Neural progenitor cell (in vitro differentiated cells): ENCODE data around the gene ZNF619. TPM values are rescaled to one million over a fixed set of nuclear protein-coding genes. Genes with fewer than 3 reads are reported as not detected.

Experiments
- DNase-seq: peaks from one replicate; pipeline ENCODE4 v3.0.0-alpha.2; 2016; ENCODE audit warnings: low spot score
- H2AFZ ChIP-seq: fragments of 200-600 bp; sonication (generic); replicated peaks from 2 replicates; pipeline ENCODE4 v1.6.1; 2016; ENCODE audit warnings: antibody characterized with exemption
- H3F3A ChIP-seq: fragments of 200-600 bp; sonication (generic); 2 replicates; pipeline ENCODE4 v1.6.1; 2016; ENCODE audit warnings: antibody characterized with exemption, low read depth
- H3K27ac ChIP-seq: fragments of 200-600 bp; sonication (generic); 2 replicates; pipeline ENCODE4 v1.5.1; 2016; ENCODE audit warnings: mild to moderate bottlenecking
- H3K27me3 ChIP-seq: fragments of 200-600 bp; sonication (generic); 2 replicates; pipeline ENCODE4 v1.6.1; 2016; ENCODE audit warnings: mild to moderate bottlenecking, moderate library complexity
- H3K36me3 ChIP-seq: fragments of 200-600 bp; sonication (generic); 2 replicates; pipeline ENCODE4 v1.5.1; 2016
- H3K4me1 ChIP-seq: fragments of 200-600 bp; sonication (generic); 2 replicates; pipeline ENCODE4 v1.6.1; 2016; ENCODE audit warnings: mixed run types
- H3K4me2 ChIP-seq: fragments of 200-600 bp; sonication (generic); 2 replicates; pipeline ENCODE4 v1.6.1; 2016
- H3K4me3 ChIP-seq: fragments of 200-600 bp; sonication (generic); 2 replicates; pipeline ENCODE4 v1.5.1; 2016
- H3K79me2 ChIP-seq: fragments of 200-600 bp; sonication (generic); 2 replicates; pipeline ENCODE4 v1.6.1; 2016; ENCODE audit warnings: low read depth
- H3K9ac ChIP-seq: fragments of 200-600 bp; sonication (generic); 2 replicates; pipeline ENCODE4 v1.6.1; 2016
- H3K9me3 ChIP-seq: fragments of 200-600 bp; sonication (generic); 2 replicates; pipeline ENCODE4 v1.5.1; 2016; ENCODE audit warnings: low read depth
- H4K20me1 ChIP-seq: fragments of 200-600 bp; sonication (generic); 2 replicates; pipeline ENCODE4 v1.6.1; 2016; ENCODE audit warnings: low read depth
- H3K27ac Mint-ChIP-seq: 3 replicates; pipeline ENCODE4 v1.8.0; 2021; ENCODE audit warnings: mixed read lengths
- H3K27me3 Mint-ChIP-seq: 2 replicates; pipeline ENCODE4 v1.8.0; 2022; ENCODE audit warnings: low read depth, mild to moderate bottlenecking, inconsistent platforms, moderate library complexity, mixed read lengths; ENCODE audit not compliant: insufficient read depth
- H3K36me3 Mint-ChIP-seq: 3 replicates; pipeline ENCODE4 v1.8.0; 2021; ENCODE audit warnings: mixed read lengths
- H3K4me1 Mint-ChIP-seq: 3 replicates; pipeline ENCODE4 v1.8.0; 2021; ENCODE audit warnings: mixed read lengths
- H3K4me3 Mint-ChIP-seq: 3 replicates; pipeline ENCODE4 v1.8.0; 2021; ENCODE audit warnings: mild to moderate bottlenecking, moderate library complexity, mixed read lengths
- H3K9me3 Mint-ChIP-seq: 3 replicates; pipeline ENCODE4 v1.8.0; 2020; ENCODE audit warnings: mixed read lengths
- CTCF ChIP-seq: fragments of 200-600 bp; sonication (generic); IDR thresholded peaks from 2 replicates; pipeline ENCODE4 v1.5.1; 2017; ENCODE audit warnings: antibody characterized with exemption, mild to moderate bottlenecking
- EZH2 ChIP-seq: fragments of 200-600 bp; sonication (generic); IDR thresholded peaks from 2 replicates; pipeline ENCODE4 v1.6.1; 2017; ENCODE audit warnings: antibody characterized with exemption, mild to moderate bottlenecking, moderate library complexity
- EZH2phosphoT487 ChIP-seq: fragments of 200-600 bp; sonication (generic); IDR thresholded peaks from 2 replicates; pipeline ENCODE4 v1.6.1; 2017; ENCODE audit warnings: antibody characterized with exemption
- total RNA-seq: library from RNA; depleted of rRNA; stranded (reverse); fragments of >200 nt; gene quantifications from 2 replicates; pipeline ENCODE4 v1.2.3, GENCODE V29; 2015; ENCODE audit warnings: low replicate concordance

The ZNF619 gene
- total RNA-seq, 1 donor from 2014 or later: 11.4 TPM

DNA sequence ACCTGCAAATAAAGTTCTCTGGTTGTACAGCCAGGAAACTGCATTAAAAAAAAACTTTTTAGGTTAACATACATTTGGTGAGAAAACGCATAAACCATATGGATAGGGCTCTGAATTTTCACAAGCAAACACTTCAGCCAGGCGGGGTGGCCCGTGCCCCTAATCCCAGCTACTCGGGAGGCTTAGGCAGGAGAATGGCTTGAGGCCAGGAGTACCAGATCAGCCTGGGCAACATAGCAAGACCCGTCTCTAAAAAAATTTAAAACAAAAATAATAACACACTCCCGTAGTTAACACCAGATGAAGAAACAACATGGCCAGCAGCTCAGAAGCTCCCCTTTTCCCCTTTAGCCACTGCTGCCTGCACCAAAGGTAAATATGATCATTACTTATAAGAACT is 23.0 kb upstream of the ZNF619 start:
- Histone ChIP-seq H3F3A (peaks cover 15% of the 10 kb centered on the region), H3K27ac (peak overlapping the region; percentile 86), H2AFZ (peak overlapping the region; percentile 77), H3K79me2 (peaks cover 27% of the 10 kb centered on the region), H3K9me3 (no peaks in the 10 kb centered on the region), H3K4me3 (peak overlapping the region; percentile 59), H3K36me3 (peaks cover 9% of the 10 kb centered on the region), H3K4me1 (peaks cover 10% of the 10 kb centered on the region), H3K27me3 (no peaks in the 10 kb centered on the region), H3K4me2 (peak overlapping the region; percentile 87), H4K20me1 (peaks cover 16% of the 10 kb centered on the region), H3K9ac (peak overlapping the region; percentile 59)
- Mint-ChIP-seq H3K36me3 (peaks cover 7% of the 10 kb centered on the region), H3K4me3 (peak overlapping the region; percentile 92), H3K4me1 (peaks cover 38% of the 10 kb centered on the region), H3K27ac (no peak overlapping the region), H3K27me3 (no peaks in the 10 kb centered on the region), H3K9me3 (no peaks in the 10 kb centered on the region)
- TF ChIP-seq EZH2: no peak
- TF ChIP-seq EZH2phosphoT487: no peak
- TF ChIP-seq CTCF: no peak
- peak; percentile 24 for DNase-seq

DNA sequence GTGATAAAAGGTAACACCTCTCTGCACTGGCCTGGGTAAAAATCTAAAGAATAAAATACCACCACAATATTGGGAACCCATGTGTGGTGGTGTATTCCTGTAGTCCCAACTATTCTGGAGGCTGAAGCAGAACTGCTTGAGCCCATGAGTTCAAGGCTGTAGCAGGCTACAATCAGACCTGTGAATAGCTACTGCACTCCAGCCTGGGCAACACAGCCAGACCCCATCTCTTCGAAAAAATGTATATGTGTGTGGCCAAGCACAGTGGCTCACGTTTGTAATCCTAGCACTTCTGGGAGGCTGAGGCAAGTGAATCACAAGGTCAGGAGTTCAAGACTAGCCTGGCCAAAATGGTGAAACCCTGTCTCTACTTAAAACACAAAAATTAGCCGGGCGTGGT is 21.6 kb upstream of the ZNF619 start:
- TF ChIP-seq CTCF (no peak), EZH2 (no peak), EZH2phosphoT487 (no peak)

GRCh38 chr3:40456279-40456939 is 20.5 kb upstream of the ZNF619 start:
- Mint-ChIP-seq H3K4me3 (peak overlapping the region; percentile 96), H3K4me1 (peaks cover 40% of the 10 kb centered on the region), H3K27ac (peak overlapping the region; percentile 96), H3K9me3 (no peaks in the 10 kb centered on the region), H3K36me3 (peaks cover 16% of the 10 kb centered on the region), H3K27me3 (no peaks in the 10 kb centered on the region)
- Histone ChIP-seq H3K36me3 (peaks cover 14% of the 10 kb centered on the region), H3F3A (peaks cover 29% of the 10 kb centered on the region), H2AFZ (peak overlapping the region; percentile 75), H3K9me3 (no peaks in the 10 kb centered on the region), H3K9ac (peak overlapping the region; percentile 93), H3K4me1 (peaks cover 13% of the 10 kb centered on the region), H3K4me3 (peak overlapping the region; percentile 84), H3K4me2 (peak overlapping the region; percentile 87), H4K20me1 (peaks cover 33% of the 10 kb centered on the region), H3K79me2 (peaks cover 42% of the 10 kb centered on the region), H3K27ac (peak overlapping the region; percentile 16), H3K27me3 (no peaks in the 10 kb centered on the region)
- no peak for TF ChIP-seq EZH2
- no peak for TF ChIP-seq EZH2phosphoT487
- no peak for TF ChIP-seq CTCF
- no peak for DNase-seq

More for the DNA sequence above, 21.6 kb upstream of the ZNF619 start:
- Histone ChIP-seq H3K79me2 (peaks cover 39% of the 10 kb centered on the region), H2AFZ (no peak overlapping the region), H3K9ac (no peak overlapping the region), H3K4me2 (no peak overlapping the region), H3K27me3 (no peaks in the 10 kb centered on the region), H3F3A (peaks cover 22% of the 10 kb centered on the region), H3K27ac (no peak overlapping the region), H4K20me1 (peaks cover 26% of the 10 kb centered on the region), H3K4me1 (peaks cover 13% of the 10 kb centered on the region), H3K9me3 (no peaks in the 10 kb centered on the region), H3K36me3 (peaks cover 14% of the 10 kb centered on the region), H3K4me3 (no peak overlapping the region)
- no peaks in the 10 kb centered on the region for H3K27me3 Mint-ChIP-seq
- no peaks in the 10 kb centered on the region for H3K9me3 Mint-ChIP-seq
- H3K4me3 Mint-ChIP-seq: peak overlapping the region; percentile 96
- H3K36me3 Mint-ChIP-seq: peaks cover 11% of the 10 kb centered on the region
- H3K4me1 Mint-ChIP-seq: peaks cover 40% of the 10 kb centered on the region
- H3K27ac Mint-ChIP-seq: no peak overlapping the region
- DNase-seq: no peak
